GM19035 (cell line): ENCODE data around the gene RBM27.
"Not testable (repeated sequence)": the region's sequence is repeated elsewhere in the genome, so short reads cannot be mapped to it uniquely, and the experiment has no call there.

ENCODE experiments used
- ATAC-seq: cut with Tn5 transposase; IDR thresholded peaks from one replicate; pipeline ENCODE4 v1.9.1; 2021; ENCODE audit not compliant: unreplicated experiment

RBM27 gene

DNA sequence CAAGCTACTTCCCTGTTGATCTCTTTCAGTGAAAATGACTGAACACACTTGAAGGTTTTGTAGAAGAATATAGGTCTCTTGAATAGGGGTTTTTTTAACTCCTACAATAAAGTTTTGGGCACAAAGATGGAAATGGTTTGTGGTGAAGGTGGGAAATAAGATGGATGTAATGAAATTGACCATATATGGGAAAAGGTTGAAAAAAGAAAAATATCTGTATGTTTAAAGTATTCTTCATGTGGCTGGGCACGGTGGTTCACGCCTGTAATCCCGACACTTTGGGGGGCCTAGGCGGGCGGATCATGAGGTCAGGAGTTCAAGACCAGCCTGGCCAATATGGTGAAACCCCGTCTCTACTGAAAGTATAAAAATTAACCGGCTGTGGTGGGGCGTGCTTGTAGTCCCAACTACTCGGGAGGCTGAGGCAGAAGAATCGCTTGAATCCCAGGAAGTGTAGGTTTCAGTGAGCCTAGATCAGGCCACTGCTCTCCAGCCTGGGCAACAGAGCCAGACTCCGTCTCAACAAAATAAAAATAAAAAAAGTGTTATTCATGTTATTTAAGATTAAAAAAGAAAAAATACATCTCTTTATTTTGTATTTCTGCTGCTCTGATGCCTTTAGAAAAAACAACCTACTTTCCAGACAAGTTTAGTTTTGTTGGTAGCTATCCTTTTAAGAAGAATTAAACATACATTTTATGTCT, 2.2 kb downstream of the RBM27 start:
- ATAC-seq = no peak

DNA sequence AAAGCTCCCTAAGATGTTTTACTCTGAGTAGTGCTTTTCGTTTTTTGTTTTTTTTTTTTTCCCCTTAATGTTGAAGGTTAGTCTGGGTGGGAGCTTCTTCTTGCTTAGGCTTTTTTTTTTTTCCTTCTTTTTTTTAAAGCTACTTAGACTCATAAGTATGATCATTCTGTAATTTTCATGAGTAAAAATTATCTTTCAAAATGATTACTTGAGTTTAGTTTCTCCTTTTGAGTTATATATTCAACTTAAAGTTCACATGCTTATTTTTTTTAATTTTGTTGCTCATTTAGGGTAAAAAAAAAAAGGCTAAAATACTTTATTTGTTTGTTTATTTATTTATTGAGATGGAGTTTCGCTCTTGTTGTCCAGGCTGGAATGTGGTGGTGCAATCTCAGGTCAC, 2.9 kb downstream of the RBM27 start:
- ATAC-seq = no peak

DNA sequence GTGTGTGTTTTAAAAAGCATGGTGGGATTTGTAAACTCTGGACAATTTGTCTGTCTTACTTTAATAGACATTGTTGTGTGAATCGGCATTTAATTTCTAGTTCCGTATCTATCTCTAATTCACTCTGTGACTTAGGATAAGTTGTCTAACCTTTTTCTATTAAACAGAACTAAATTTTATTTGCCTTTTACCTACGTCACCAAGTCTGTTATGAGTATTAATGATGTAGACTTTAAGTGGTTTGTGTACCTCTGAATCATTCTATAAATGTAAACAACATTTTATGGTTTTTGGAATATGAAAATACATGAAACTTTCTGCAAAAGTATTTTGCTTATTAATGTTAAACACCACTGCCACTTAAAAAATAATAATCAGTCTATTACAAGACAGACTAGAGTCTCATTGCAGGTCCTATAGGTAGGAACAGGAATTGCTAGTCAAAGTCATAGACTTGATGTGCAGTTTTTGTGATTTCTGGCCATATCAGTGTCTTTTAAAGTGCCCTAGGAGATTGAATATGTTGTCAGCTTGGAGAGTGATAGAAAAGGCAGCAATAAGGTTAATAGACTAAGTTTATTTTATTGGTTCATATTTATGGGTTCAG, 5.6 kb downstream of the RBM27 start:
- ATAC-seq = no peak

DNA sequence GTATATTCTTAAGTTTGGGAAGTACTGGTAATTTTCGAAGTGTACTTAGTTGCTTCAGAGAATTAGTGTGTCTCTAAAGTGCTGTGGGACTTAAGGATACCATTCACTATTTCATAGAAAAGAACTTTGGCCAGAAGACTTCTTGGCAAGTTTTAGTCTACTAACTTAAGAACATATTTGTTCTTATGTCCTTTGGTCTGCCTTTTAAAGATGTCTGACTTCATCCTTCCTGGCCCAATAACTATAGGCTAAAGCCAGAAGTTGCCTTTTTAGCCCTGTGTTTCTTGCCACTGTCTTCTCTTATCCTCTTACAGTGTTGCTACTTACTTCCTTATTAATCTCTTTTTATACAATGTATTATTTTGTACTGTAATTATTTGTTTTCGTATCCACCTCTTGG, 6.3 kb downstream of the RBM27 start:
- ATAC-seq = no peak

DNA sequence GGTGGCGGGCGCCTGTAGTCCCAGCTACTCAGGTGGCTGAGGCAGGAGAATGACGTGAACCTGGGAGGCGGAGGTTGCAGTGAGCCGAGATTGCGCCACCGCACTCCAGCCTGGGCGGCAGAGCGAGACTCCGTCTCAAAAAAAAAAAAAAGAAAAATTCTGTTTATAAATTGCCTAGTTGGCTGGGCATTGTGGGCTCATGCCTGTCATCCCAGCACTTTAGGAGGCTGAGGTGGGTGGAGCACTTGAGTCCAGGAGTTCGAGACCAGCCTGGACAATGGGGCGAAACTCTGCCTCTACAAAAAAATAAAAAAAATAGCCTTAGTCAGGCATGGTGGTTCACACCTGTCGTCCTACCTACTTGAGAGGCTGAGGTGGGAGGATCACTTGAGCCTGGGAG, 7.4 kb downstream of the RBM27 start:
- not testable (repeated sequence) for ATAC-seq

DNA sequence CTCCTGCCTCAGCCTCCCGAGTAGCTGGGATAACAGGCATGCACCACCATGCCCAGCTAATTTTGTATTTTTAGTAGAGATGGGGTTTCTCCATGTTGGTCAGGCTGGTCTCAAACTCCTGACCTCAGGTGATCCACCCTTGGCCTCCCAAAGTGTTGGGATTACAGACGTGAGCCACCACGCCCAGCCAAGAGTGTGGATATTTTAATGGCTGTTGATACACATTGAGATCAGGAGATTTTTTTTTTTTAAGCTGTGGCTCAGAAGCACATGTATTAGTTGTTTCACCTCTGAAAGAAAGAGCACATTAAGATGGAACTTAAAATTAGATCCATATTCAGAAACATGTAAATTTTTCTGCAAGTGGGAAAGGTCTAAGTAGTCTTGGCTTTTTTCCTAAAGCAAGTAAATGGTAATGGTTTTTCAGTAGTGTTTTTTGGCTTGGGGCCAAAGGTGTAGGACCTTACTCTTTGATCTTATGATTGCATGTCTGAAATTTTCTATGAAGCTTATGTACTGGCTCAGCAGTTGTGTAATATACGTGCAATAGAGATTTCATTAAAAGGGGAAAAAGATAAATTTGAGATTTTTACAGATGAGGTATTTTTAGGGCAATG, 9.9 kb downstream of the RBM27 start:
- no peak for ATAC-seq

DNA sequence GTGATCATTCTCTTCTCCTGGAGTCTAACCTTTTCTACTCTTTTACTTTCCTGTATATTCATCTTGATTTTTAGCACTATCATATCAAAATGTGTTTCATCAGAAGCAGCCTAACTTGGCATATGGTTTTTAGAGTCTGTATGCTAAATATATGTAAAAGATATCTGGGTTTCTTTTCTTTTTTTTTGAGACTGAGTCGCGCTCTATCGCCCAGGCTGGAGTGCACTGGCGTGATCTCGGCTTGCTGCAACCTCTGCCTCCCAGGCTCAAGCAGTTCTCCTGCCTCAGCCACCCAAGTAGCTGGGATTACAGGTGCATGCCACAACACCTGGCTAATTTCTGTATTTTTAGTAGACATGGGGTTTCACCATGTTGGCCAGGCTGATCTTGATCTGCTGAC, 11.5 kb downstream of the RBM27 start:
- ATAC-seq = not testable (repeated sequence)

DNA sequence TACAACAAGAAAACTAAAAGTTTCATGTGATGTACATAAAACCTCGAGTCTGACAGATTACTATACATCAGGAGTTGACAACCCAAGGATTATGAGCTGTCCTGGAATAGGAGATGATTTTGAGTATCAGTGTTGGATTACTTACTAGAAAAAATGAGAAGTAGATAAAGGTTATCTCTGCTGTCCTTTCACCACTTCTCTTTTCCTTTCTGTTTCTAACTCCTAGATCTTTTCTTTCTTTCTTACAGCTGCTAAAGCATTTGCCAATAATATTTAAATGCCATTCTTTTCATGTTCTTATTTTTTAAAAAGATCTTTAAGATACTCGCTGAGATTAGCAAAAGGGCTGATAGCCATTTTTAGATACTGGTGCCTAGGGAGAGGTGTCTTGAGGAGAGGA, 14.8 kb downstream of the RBM27 start:
- no peak for ATAC-seq

DNA sequence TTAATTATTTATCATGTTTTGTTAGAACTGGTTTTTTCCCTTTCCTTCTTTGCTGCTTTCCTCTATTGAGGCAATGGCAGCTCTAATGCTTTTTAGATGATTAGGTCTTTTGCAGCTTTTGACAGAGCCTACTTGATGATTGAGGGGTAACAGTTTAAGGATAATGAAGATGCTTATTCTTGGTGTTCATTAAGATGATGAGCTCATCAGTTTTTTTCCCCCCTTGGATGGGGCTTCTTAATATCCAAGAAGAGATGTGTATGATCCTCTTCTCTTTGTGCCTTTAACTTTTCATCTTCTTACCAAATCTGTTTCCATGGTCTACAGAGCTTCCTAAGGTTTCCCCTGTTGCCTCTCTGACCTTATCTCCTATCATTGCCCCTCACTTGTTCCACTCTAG, 15.8 kb downstream of the RBM27 start:
- ATAC-seq = no peak

DNA sequence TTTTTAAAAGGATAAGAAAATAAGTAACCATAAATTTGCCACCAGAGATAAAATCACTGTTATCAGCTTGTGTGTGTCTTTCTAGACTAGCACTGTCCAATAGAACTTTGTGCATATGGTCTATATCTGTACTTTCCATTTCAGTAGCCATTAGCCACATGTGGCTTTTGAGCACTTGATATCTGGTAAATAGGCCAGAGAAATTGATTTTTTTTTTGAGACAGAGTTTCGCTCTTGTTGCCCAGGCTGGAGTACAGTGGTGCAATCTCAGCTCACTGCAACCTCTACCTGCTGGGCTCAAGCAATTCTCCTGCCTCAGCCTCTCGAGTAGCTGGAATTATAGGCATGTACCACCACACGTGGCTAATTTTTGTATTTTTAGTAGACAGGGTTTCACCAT, 17.8 kb downstream of the RBM27 start:
- no peak for ATAC-seq

DNA sequence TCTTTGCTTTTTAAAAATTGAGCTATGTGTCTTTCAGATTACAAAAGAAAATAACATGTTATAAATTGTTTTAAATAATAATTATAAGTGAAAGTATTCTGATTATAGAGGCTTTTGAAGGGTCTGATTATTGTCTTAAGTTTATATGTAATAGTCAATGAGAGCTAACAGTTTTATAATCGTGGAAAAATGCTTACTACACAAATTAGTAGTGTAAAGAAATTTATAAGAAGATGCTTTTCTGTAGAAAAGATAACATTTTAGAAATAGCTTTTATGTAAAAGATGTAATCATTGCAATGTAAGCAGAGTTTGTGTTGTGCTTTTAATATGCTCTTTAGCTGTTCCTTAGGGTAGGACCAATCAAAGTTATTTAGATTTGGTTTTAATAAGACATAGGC, 18.6 kb downstream of the RBM27 start:
- ATAC-seq = no peak

DNA sequence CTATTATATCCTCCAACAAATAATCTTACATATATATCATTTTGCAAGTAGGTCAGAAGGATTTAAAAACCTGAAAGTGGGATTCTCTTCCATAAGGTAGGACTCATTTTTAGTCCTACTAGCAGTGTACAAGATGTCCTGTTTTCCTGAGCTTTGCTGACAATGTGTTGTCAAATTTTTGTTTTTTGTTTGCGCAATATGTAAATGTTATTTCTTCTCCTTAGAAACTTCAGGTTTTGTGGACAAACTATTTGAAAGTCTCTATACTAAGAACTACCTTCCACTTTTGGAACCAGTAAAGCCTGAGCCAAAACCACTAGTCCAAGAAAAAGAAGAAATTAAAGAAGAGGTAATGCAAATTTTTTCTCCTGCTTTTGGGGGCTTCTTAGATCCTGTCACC, 19.8 kb downstream of the RBM27 start:
- ATAC-seq = no peak

DNA sequence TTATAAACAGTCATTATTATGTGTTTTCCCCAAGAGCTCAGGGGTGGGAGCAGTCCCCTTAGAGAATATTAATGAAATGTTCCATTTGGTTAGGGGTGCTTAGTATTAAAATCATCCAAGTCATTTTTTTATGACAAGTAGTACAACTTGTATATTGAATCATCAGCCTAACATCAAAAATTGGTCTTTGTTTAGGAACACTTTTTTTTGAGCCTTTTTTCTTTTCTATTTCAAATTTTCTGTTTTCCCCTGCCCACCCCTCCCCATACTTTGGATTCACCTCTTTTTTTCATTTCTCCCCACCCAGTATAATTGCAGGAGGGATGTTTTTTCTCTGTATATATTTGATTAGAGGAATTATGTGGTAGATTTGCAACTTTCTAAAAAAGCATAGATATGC, 25.8 kb downstream of the RBM27 start:
- no peak for ATAC-seq

DNA sequence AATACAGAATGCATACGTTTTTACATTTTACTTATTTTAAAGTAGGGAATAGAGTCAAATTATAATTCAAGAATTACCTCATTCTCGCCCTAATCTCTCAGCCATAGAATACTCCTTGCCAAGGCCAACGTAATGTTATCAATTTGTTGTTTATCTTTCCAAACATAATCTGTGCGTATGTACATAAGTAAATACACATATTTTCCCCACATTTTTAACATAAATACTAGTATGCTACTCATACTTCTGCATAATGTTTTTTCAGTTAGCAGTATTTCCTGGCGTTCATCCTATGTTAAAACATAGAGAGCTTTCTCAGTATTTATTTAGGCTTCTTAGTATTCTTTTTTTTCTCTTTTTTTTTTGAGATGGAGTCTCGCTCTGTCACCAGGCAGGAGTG, 28.8 kb downstream of the RBM27 start:
- no peak for ATAC-seq

DNA sequence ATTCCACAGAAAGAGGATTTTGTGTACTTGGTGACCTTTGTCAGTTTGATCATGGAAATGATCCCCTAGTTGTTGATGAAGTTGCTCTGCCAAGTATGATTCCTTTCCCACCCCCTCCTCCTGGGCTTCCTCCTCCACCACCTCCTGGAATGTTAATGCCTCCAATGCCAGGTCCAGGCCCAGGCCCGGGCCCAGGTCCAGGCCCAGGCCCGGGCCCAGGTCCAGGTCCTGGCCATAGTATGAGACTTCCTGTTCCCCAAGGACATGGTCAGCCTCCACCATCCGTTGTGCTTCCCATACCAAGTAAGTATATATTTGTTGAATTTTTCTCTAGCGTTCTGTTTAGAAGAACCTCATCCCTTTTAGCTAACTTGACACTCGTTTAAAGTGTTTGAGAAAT, 30.0 kb downstream of the RBM27 start:
- no peak for ATAC-seq

DNA sequence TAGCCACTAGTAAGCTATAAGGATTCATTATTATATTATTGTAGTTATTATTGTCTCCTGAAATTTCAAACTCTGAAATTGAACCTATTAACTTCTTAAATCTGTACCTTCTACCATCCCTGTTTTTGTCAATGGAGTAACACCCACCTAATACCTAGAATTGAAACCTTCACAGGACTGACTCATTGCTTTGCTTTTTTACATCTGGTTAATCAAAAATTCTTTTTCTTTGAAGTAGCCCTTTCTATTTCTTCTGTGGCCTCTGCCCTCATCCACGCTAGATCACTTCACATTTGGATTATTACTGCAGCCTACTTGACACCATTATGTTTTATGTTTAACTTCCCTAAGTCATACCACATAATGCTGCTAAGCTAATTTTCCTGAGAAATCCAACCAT, 35.6 kb downstream of the RBM27 start:
- peak; percentile 71 for ATAC-seq

DNA sequence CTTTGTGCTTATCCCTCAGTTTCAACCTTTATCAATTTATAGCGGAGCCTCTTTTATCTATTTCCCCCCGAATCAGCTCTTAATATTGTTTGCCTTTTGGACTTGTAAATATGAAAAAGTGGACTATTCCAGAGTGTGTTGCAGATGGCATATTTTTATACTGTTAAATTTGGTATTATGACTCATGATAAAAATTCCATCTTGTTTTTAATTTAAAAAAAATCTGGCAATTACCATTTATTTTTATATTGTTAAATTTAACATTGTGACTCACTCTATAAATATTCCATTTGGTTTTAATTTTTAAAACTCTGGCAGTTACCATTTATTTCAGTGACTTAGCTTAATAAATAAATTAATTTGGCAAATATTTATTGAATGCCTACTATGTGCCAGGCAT, 37.5 kb downstream of the RBM27 start:
- no peak for ATAC-seq

DNA sequence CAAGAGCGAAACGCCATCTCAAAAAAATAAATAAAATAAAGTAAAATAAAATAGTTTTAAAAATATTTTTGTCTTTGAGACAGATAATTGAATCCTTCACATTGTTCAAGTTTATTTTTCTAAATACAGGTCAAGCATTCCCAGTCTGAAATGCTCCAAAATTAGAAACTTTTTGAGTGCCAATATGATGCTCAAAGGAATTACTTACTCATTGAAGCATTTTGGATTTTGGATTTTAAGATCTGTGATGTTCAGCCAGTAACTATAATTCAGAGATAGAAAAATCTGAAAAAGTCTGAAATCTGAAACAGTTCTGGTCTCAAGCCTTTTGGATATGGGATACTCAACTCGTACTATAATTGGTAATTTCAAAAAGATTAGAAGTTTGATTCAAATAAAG, 39.8 kb downstream of the RBM27 start:
- no peak for ATAC-seq

DNA sequence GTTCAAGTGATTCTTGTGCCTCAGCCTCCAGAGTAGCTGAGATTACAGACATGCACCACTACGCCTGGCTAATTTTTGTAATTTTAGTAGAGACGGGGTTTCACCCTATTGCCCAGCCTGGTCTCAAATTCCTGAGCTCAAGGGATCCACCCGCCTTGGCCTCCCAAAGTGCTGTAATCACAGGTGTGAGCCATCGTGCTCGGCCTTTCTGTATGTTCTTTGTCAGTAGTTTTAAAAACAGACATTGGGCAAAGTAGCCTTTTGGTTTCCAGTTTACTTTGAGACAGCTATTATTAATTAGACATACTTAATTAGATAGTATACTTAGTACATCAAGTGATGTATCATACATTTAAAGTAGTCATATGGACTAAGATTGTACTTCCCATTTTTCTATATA, 45.2 kb downstream of the RBM27 start:
- ATAC-seq = no peak

DNA sequence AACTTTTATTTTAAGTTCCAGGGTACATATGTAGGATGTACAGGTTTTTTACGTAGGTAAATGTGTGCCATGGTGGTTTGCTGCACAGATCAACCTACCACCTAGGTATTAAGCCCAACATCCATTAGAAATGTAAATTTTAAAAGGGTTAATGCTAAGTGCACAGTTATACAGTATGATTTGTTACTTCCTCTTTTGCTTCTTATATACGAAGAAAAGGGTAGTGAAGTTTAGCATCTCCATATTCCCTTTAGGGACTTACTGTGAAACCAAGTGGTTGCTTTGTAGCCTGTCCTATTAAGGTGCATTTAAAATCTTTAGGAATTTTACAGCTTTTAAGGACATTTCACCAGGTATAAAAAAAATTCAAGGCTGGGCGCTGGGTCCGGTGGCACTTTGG, 46.4 kb downstream of the RBM27 start:
- ATAC-seq = no peak
